ENCODE measurements around the gene PACSIN2.

DNA sequence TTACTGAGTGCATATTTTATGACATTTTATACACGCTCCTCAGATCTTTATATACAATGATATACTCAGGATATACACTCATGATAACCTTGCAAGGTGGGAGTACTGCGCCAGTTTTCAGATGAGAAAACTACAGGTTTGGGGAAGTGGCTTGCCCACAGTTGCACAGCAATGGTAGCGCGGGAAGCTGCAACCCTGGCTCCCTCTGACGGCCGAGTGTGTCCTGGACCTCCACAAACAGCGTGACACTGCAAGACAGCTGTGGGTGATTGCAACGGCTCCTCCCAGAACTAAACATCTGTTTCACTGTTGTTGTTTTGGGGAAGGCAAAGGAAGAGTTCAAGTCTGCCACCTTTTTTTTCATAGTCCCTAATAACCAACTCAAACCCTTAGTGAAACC is 47.0 kb downstream of the PACSIN2 start:
- no peak for TF ChIP-seq EP300 (IDR thresholded peaks at IDR 0.05)
- TF ChIP-seq, protein P1, sequence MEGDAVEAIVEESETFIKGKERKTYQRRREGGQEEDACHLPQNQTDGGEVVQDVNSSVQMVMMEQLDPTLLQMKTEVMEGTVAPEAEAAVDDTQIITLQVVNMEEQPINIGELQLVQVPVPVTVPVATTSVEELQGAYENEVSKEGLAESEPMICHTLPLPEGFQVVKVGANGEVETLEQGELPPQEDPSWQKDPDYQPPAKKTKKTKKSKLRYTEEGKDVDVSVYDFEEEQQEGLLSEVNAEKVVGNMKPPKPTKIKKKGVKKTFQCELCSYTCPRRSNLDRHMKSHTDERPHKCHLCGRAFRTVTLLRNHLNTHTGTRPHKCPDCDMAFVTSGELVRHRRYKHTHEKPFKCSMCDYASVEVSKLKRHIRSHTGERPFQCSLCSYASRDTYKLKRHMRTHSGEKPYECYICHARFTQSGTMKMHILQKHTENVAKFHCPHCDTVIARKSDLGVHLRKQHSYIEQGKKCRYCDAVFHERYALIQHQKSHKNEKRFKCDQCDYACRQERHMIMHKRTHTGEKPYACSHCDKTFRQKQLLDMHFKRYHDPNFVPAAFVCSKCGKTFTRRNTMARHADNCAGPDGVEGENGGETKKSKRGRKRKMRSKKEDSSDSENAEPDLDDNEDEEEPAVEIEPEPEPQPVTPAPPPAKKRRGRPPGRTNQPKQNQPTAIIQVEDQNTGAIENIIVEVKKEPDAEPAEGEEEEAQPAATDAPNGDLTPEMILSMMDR (IDR thresholded peaks at IDR 0.05), result peak in 1 of 7 experiments; percentile 18
